Dendritic cell treated with granulocyte-macrophage colony-stimulating factor and Interleukin-4, amounts not matched to agents 40 ng/mL and 50 ng/mL, for 4 days (primary cell): ENCODE measurements around the gene PRORP.
"Not testable (repeated sequence)": the region's sequence is repeated elsewhere in the genome, so short reads cannot be mapped to it uniquely, and the experiment has no call there.

Source experiments
- H3K27ac Mint-ChIP-seq: one replicate; pipeline ENCODE4 v1.8.0; 2022; ENCODE audit warnings: mild to moderate bottlenecking, mixed read lengths
- H3K27me3 Mint-ChIP-seq: one replicate; pipeline ENCODE4 v1.8.0; 2022; ENCODE audit warnings: mild to moderate bottlenecking, mixed read lengths
- H3K36me3 Mint-ChIP-seq: one replicate; pipeline ENCODE4 v1.8.0; 2022; ENCODE audit warnings: low read depth, mixed read lengths
- H3K4me1 Mint-ChIP-seq: one replicate; pipeline ENCODE4 v1.8.0; 2022; ENCODE audit warnings: low read depth, mixed read lengths
- H3K4me3 Mint-ChIP-seq: one replicate; pipeline ENCODE4 v1.8.0; 2022; ENCODE audit warnings: mild to moderate bottlenecking, moderate library complexity, mixed read lengths
- H3K9me3 Mint-ChIP-seq: one replicate; pipeline ENCODE4 v1.8.0; 2022; ENCODE audit warnings: mixed read lengths
- intact Hi-C: fragments of 100-400 bp; cut with micrococcal nuclease; formaldehyde crosslinking; loops from one replicate; pipeline ENCODE4 v1.15.0; 2022

PRORP gene

DNA sequence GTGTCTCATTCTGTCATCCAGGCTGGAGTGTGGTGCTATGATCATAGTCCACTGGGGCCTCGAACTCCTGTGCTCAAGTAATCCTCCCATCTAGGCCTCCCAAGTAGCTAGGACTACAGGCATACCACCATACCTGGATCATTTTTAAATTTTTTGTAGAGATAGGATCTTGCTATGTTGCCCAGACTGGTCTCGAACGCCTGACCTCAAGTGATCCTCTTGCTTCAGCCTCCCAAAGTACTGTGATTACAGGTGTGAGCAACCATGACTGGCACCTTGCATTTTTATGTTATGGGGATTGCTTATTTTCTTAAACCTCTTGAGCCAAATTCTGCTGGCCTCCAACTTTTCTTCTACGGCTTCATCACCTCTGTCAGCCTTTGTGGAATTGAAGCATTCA, 26.9 kb downstream of the PRORP start:
- Mint-ChIP-seq H3K9me3 (no peaks in the 10 kb centered on the region), H3K4me3 (no peak overlapping the region), H3K27me3 (no peaks in the 10 kb centered on the region), H3K36me3 (peaks cover 53% of the 10 kb centered on the region), H3K4me1 (peaks cover 5% of the 10 kb centered on the region), H3K27ac (no peak overlapping the region)
- intact Hi-C loops, result loop anchor here (10.0 kb wide), 1 partner anchor 166 kb away; no protein-coding TSS in a partner anchor

- intact Hi-C loops, H3K4me3 Mint-ChIP-seq, H3K27ac Mint-ChIP-seq, H3K9me3 Mint-ChIP-seq, H3K27me3 Mint-ChIP-seq: not testable (repeated sequence)
- Mint-ChIP-seq H3K4me1 (peaks cover 13% of the 10 kb centered on the region), H3K36me3 (peaks cover 48% of the 10 kb centered on the region)
These were observed 30.2 kb downstream of the PRORP start for GRCh38 chr14:35152531-35152930.

GRCh38 chr14:35154016-35154415, 31.7 kb downstream of the PRORP start:
- H3K4me1 Mint-ChIP-seq, result peaks cover 13% of the 10 kb centered on the region
- H3K9me3 Mint-ChIP-seq, result no peaks in the 10 kb centered on the region
- no peaks in the 10 kb centered on the region for H3K27me3 Mint-ChIP-seq
- intact Hi-C loops, result no loop called here
- no peak overlapping the region for H3K4me3 Mint-ChIP-seq
- peaks cover 52% of the 10 kb centered on the region for H3K36me3 Mint-ChIP-seq
- H3K27ac Mint-ChIP-seq, result no peak overlapping the region

GRCh38 chr14:35155962-35156361, 33.6 kb downstream of the PRORP start:
- Mint-ChIP-seq H3K9me3 (no peaks in the 10 kb centered on the region), H3K36me3 (peaks cover 45% of the 10 kb centered on the region), H3K27ac (peak overlapping the region; percentile 33), H3K4me1 (peaks cover 14% of the 10 kb centered on the region), H3K27me3 (no peaks in the 10 kb centered on the region), H3K4me3 (no peak overlapping the region)
- intact Hi-C loops, result no loop called here

DNA sequence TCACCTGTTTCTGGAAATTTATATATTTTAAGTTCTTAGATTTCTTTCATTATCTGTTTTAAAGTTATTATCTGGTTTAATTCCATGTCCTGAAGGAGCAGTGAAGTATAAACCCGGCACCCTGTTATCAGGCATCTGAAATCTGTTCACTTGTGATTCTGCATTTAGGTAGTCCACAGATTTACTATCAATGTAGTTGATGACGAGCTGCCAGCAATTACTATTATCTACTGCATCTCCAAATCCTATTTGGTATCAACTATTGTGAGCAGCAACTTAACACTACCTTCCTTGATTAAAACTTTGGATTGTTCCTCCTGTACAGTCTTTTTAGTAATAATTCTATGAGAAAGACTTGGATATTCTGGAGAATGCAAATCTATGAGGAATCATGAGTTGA, 36.1 kb downstream of the PRORP start:
- intact Hi-C loops, result no loop called here
- no peaks in the 10 kb centered on the region for H3K27me3 Mint-ChIP-seq
- H3K4me1 Mint-ChIP-seq, result peaks cover 14% of the 10 kb centered on the region
- no peak overlapping the region for H3K4me3 Mint-ChIP-seq
- peaks cover 32% of the 10 kb centered on the region for H3K36me3 Mint-ChIP-seq
- no peak overlapping the region for H3K27ac Mint-ChIP-seq
- H3K9me3 Mint-ChIP-seq, result no peaks in the 10 kb centered on the region

GRCh38 chr14:35158951-35159653, 36.8 kb downstream of the PRORP start:
- intact Hi-C loops, result no loop called here
- H3K36me3 Mint-ChIP-seq, result peaks cover 36% of the 10 kb centered on the region
- no peak overlapping the region for H3K4me3 Mint-ChIP-seq
- no peaks in the 10 kb centered on the region for H3K27me3 Mint-ChIP-seq
- H3K27ac Mint-ChIP-seq, result no peak overlapping the region
- H3K4me1 Mint-ChIP-seq, result peaks cover 14% of the 10 kb centered on the region
- H3K9me3 Mint-ChIP-seq, result no peaks in the 10 kb centered on the region

DNA sequence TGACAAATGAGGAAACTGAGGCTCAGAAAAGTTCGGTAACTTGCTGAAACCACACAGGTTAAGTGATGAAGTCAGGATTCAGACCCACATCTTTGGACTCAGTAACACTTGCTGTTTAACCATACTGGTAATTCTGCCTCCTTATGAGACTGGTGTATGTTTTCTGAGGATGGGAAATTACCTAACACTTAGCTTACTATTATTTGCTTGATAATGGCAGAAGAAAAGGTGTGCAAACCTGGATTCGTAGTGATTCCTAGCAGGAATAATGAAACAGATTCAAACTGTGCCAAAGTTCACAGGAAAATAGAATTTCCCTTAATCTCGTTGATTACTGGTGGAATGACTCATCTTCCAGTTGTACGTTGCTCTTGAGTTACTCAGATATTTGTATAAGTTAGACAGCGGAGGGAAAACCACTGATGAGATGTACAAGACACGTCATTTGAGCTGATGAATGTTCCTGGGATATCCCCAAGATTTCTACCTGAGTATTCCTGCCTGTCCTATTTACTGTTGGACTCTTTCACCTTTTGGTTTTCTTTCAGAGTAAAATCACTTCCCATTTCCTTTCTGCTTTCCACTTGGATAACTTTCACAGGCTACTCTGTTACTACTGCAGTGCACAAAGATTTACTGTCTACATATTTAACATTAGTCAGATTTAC, 37.5 kb downstream of the PRORP start:
- Mint-ChIP-seq H3K27ac (no peak overlapping the region), H3K36me3 (peaks cover 44% of the 10 kb centered on the region), H3K9me3 (no peaks in the 10 kb centered on the region), H3K4me1 (peaks cover 14% of the 10 kb centered on the region), H3K4me3 (no peak overlapping the region), H3K27me3 (no peaks in the 10 kb centered on the region)
- intact Hi-C loops, result no loop called here

GRCh38 chr14:35161231-35161630, 38.9 kb downstream of the PRORP start:
- Mint-ChIP-seq H3K4me1 (peaks cover 9% of the 10 kb centered on the region), H3K9me3 (no peaks in the 10 kb centered on the region), H3K4me3 (no peak overlapping the region), H3K36me3 (peaks cover 44% of the 10 kb centered on the region), H3K27me3 (no peaks in the 10 kb centered on the region), H3K27ac (no peak overlapping the region)
- intact Hi-C loops, result no loop called here

DNA sequence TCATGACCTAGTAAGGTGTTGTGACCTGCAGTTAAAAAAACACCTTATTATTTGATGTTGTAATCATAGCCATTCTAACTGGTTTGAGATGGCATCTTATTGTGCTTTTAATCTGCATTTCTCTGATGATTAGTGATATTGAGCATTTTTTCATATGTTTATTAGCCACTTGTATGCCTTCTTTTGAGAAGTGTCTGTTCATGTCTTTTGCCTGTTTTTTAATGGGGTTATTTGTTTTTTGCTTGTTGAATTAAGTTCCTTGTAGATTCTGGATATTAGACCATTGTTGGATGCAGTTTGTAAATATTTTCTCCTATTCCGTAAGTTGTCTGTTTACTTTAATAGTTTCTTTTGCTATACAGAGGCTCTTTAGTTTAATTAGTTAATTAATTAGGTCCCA, 41.0 kb downstream of the PRORP start:
- H3K27ac Mint-ChIP-seq, result no peak overlapping the region

GRCh38 chr14:35164849-35165248, 42.5 kb downstream of the PRORP start:
- peaks cover 10% of the 10 kb centered on the region for H3K9me3 Mint-ChIP-seq
- intact Hi-C loops, result no loop called here
- H3K4me1 Mint-ChIP-seq, result peaks cover 5% of the 10 kb centered on the region
- H3K27me3 Mint-ChIP-seq, result no peaks in the 10 kb centered on the region
- no peak overlapping the region for H3K4me3 Mint-ChIP-seq
- H3K36me3 Mint-ChIP-seq, result peaks cover 52% of the 10 kb centered on the region
- H3K27ac Mint-ChIP-seq, result no peak overlapping the region

More for the DNA sequence above, 41.0 kb downstream of the PRORP start:
- no peaks in the 10 kb centered on the region for H3K9me3 Mint-ChIP-seq
- intact Hi-C loops, result no loop called here
- peaks cover 6% of the 10 kb centered on the region for H3K4me1 Mint-ChIP-seq
- H3K4me3 Mint-ChIP-seq, result no peak overlapping the region
- H3K27me3 Mint-ChIP-seq, result no peaks in the 10 kb centered on the region
- H3K36me3 Mint-ChIP-seq, result peaks cover 49% of the 10 kb centered on the region

DNA sequence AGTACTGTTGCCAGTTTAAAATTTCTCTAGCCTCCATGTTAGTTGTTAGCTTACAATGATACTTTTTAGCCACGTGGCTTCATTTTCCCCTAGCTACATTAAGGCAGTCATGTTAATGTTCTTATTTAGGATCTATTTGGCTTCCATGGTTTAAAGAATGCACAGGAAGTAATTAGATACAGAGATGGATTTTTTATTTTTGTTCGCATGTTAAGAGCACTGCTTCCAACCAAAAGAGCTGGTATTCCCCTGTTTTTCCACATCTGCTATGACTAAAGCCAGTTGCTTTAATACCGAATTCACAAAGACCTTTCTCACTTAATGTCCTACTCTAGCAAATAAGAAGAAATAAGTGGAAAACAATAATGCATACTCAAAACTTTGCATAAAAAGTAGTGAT, 45.1 kb downstream of the PRORP start:
- H3K4me3 Mint-ChIP-seq, result no peak overlapping the region
- no peaks in the 10 kb centered on the region for H3K27me3 Mint-ChIP-seq
- H3K27ac Mint-ChIP-seq, result no peak overlapping the region
- peaks cover 64% of the 10 kb centered on the region for H3K36me3 Mint-ChIP-seq
- intact Hi-C loops, result no loop called here
- peaks cover 13% of the 10 kb centered on the region for H3K9me3 Mint-ChIP-seq
- no peaks in the 10 kb centered on the region for H3K4me1 Mint-ChIP-seq
